ENCODE data around the gene SVIL. TPM values are rescaled to one million over a fixed set of nuclear protein-coding genes. Genes with fewer than 3 reads are reported as not detected.

SVIL gene, protein sequence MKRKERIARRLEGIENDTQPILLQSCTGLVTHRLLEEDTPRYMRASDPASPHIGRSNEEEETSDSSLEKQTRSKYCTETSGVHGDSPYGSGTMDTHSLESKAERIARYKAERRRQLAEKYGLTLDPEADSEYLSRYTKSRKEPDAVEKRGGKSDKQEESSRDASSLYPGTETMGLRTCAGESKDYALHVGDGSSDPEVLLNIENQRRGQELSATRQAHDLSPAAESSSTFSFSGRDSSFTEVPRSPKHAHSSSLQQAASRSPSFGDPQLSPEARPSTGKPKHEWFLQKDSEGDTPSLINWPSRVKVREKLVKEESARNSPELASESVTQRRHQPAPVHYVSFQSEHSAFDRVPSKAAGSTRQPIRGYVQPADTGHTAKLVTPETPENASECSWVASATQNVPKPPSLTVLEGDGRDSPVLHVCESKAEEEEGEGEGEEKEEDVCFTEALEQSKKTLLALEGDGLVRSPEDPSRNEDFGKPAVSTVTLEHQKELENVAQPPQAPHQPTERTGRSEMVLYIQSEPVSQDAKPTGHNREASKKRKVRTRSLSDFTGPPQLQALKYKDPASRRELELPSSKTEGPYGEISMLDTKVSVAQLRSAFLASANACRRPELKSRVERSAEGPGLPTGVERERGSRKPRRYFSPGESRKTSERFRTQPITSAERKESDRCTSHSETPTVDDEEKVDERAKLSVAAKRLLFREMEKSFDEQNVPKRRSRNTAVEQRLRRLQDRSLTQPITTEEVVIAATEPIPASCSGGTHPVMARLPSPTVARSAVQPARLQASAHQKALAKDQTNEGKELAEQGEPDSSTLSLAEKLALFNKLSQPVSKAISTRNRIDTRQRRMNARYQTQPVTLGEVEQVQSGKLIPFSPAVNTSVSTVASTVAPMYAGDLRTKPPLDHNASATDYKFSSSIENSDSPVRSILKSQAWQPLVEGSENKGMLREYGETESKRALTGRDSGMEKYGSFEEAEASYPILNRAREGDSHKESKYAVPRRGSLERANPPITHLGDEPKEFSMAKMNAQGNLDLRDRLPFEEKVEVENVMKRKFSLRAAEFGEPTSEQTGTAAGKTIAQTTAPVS (N-terminal part only)
- total RNA-seq (2022; extraction: Qiagen RNA extraction): 17.9 to 22.9 TPM (median 20.0 TPM) in 5 replicates

DNA sequence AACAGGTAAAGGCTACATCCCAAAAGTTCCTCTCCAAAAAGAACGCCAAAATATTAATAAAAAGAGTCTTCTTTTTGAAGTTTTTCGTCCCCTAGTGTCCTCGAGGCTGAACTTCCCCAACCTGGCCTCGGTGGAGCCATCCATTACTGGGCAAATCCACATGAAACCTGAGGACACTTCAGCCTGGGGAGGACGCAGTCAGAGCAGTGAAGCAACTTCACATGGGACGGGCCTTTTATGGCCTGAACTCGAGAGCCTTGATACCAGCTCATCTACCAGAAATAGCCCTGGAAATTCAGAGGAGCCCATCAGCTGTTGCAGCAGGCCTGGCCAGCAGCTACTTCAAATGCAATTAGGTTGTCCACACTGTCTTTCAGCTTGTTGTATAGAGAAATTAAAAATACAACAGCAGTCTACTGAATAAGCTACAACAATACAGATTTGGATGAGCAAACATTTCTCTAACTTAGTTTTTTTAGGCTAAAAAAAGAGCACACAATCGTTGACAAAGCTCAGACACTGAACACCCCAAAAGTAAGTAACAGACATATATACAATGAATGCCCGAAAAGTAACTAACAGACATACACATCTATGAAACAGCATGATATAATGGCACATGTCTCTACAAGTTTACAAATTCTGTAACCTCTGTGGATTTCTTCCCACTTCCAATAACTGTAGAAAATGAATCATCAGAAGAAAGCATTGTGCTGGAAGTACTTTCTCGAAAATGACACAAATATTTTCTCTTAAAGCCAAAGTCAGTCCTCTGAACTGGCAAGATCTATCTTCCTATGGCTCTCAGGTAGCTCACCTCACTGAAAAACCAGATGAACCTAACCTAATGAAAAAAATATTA, at the start of gene SVIL:
Gene SVIL, minus strand, starts transcription at position 208 of the 862 bp plus-strand sequence. CDS start 79,913 bp downstream, outside the sequence.

